Measurements from ENCODE around the gene AKAP17A. TPM values are rescaled to one million over a fixed set of nuclear protein-coding genes. Genes with fewer than 3 reads are reported as not detected.
"Not testable (repeated sequence)": the region's sequence is repeated elsewhere in the genome, so short reads cannot be mapped to it uniquely, and the experiment has no call there.

The AKAP17A gene, protein sequence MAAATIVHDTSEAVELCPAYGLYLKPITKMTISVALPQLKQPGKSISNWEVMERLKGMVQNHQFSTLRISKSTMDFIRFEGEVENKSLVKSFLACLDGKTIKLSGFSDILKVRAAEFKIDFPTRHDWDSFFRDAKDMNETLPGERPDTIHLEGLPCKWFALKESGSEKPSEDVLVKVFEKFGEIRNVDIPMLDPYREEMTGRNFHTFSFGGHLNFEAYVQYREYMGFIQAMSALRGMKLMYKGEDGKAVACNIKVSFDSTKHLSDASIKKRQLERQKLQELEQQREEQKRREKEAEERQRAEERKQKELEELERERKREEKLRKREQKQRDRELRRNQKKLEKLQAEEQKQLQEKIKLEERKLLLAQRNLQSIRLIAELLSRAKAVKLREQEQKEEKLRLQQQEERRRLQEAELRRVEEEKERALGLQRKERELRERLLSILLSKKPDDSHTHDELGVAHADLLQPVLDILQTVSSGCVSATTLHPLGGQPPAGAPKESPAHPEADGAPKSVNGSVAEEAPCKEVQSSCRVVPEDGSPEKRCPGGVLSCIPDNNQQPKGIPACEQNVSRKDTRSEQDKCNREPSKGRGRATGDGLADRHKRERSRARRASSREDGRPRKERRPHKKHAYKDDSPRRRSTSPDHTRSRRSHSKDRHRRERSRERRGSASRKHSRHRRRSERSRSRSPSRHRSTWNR
- 13.8 TPM for total RNA-seq
- long read RNA-seq, transcript AKAP17A-201 (5 exons, 3,204 nt): major isoform, 42 of 57 reads
- long read RNA-seq, transcript AKAP17A-202 (4 exons, 2,187 nt): minor isoform, 7 of 57 reads
- long read RNA-seq, partial matches to known transcripts: 3 of 57 reads
- long read RNA-seq, other reads (novel, unspliced or antisense): 4 of 57 reads

DNA sequence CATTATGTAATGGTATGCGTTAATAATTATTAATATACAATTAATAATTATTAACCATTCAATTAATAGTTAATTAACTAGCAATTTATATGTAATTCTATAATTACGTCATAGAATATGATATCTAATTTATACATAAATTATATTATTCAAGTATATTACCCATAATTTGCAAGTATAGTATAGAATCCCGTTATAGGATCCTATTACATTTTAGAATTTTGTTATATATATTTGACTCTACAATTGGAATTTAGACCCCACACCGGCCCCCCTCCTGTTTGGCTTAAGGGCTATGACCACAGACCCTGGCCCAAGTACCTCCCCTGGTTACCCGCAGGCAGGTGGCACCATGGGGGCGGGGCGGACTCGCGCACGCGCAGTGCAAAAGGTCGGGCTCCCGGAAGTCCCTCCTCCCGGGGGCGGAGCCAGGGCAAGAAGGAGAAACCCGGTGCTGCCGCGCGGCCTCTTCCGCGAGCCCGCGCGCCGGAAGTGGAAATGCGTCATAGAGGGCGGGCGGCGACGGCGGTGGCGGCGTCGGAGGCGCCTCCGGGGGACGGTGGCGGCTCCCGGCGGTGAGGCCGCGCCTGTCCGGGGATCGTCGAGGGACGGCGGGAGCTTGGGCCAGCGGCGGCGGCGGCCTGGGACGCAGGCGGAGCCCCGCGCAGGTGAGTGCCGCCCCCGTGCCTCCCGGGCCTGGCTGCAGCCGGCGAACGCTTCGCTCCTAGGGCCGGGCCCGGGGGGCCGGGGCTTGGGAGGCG lies at the start of gene AKAP17A:
TSS of gene AKAP17A (plus strand) at position 503 of the 761 bp plus-strand sequence. CDS start 1,859 bp downstream, outside the sequence.
- DNase-seq (ENCODE audit: missing footprints) (peak; percentile 96), ATAC-seq (peak; percentile 96)
- intact Hi-C loops (cut with DNase I): loop anchor here (2.0 to 5.0 kb wide), 2 partner anchors 139 to 198 kb away; partner anchors contain the start of genes ASMTL and SLC25A6

DNA sequence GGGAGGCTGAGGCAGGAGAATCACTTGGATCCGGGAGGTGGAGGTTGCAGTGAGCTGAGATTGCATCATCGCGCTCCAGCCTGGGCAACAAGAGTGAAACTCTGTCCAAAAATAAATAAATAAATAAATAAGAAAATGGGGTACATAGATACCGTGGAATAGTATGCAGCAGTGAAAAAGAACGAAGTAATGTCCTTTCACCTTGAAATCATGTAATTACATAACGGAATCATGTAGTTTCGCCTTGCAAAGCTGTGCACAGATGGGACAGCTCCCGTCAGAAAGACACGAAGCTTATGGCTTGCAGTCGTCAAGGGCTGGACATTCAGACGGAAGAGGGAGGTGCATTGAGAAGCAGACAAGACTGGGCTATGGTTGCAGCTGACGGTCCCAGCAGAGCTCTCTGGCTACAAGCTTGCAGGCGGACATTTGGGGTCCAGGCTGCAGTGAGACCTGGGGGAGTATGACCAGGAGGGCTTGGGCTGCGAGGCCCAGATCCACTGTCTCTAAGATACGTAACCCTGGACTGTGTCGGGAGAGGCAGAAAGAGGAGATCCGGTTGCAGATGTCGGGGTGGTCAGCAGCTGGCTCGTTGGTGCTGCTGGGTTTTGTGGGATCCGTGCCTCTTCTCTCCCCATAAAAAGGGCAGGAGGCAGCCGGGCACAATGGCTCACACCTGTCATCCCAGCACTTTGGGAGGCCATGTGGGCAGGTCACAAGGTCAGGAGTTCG lies 48.2 kb upstream of the AKAP17A start:
- ATAC-seq: no peak
- no peak for DNase-seq (ENCODE audit: missing footprints)
- intact Hi-C loops (cut with DNase I): no loop called here

DNA sequence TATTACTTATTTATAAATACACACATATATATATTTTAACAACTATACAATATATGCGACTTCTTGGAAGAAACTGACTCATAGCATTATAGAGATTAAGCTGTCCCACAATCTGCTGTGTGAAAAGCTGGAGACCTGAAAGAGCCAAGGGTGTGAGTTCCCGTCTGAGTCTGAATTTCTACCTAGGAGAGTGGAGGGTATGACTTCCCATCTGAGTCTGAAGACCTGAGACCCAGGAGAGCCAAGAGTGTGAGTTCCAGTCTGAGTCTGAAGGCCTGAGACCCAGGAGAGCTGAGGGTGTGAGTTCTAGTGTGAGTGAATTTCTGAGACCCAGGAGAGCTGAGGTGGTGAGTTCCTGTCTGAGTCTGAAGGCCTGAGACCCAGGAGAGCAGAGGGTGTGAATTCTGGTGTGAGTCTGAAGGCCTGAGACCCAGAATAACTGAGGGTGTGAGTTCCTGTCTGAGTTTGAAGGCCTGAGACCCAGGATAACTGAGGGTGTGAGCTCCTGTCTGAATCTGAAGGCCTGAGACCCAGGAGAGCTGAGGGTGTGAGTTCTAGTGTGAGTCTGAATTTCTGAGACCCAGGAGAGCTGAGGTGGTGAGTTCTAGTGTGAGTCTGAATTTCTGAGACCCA lies 45.5 kb upstream of the AKAP17A start:
- intact Hi-C loops (cut with DNase I): no loop called here
- ATAC-seq (no peak), DNase-seq (ENCODE audit: missing footprints) (no peak)

DNA sequence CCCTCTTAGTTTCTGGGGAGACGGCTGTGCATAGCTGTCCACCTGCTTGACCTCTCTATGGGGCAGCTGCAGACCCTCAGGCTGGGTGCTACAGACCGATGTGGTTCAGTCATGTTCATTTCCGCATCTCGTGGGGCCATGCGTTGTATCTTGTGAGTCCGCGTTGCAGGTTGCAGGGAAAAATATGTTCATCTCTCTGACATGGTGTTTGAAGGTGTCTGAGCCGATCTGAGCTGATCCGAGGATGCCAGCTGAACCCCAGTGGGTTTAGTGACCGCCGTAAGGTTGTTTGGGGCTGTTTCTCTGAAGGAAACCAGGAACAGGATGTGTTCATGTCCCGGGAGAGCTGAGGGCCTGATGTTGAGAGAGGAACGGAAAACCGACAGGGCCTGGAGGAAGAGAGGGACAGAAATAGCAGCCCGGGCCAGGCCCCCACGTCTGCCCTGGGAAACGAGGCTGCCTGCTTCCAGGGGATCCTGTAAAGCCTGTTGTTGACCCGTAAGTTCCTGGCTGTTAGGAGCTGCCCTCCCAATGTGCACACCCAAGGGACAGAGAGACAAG lies 44.6 kb upstream of the AKAP17A start:
- no peak for DNase-seq (ENCODE audit: missing footprints)
- intact Hi-C loops (cut with DNase I): no loop called here
- no peak for ATAC-seq

DNA sequence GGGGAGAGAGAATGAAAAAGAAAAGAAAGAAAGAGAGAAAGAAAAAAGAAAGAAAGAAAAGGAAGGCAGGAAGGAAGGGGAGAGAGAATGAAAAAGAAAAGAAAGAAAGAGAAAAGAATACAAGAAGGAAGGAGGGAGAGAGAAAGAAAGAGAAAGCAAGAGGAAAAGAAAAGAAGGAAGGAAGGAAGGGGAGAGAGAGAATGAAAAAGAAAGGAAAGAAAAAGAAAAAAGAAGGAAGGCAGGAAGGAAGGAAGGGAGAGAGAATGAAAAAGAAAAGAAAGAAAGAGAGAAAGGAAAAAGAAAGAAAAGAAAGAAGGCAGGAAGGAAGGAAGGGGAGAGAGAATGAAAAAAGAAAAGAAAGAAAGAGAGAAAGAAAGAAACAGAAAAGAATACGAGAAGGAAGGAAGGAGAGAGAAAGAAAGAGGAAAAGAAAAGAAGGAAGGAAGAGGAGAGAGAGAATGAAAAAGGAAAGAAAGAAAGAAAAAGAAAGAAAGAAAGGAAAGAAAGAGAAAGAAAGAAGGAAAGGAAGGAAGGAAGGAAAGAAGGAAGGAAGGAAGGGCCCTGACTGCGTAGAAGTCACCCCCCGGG lies 39.4 kb upstream of the AKAP17A start:
- intact Hi-C loops (cut with DNase I): no loop called here
- DNase-seq (ENCODE audit: missing footprints) (no peak), ATAC-seq (no peak)

DNA sequence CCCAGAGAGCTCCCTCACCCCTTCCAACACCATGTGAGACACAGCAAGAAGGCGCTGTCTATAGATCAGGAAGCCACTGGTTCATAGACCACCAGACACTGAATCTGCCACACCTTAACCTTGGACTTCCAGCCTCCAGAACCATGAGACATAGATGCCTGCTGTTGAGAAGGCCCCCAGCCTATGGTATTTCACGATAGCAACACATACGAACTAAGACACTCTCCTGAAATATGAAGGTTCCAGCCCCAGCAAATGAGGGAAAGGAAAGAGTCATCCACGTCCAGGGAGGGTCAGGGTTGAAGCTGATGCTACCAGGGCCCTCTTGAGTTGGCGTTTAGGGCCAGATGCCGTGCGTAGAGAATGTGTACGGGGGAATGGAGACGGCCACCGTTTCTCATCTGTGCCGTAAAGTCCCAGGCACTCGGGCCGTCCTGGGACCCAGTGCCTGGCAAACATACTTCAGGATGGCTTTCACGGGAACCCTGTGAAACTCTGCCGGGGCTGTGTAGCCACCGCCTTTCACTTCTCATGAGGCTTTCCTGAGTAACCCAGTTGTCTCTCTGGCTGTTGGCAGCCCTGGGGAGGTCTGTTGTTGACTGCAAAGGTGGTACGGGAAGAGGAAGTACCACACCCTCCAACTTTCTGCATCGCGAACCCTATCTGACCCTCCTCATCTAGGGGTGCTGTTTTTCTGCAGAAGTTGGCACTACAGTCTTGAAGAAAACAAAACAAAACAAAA lies 36.8 kb upstream of the AKAP17A start:
- DNase-seq (ENCODE audit: missing footprints) (no peak), ATAC-seq (no peak)
- intact Hi-C loops (cut with DNase I): no loop called here

DNA sequence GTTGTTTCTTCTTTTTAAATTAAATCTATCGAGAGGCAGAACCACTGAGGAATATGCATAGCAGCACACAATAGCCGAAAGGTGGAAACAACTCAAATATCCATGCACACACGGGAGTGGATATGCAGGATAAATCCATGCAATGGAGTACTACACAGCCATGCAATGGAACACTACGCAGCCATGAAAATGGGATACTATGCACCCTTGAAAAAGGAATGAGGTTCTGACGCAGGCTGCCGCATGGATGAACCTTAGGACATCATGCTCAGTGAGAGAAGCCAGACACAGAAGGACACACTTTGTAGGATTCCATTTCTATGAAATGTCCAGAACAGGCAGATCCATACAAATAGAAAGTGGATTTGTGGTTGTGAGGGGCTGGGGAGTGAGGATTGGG lies 36.0 kb upstream of the AKAP17A start:
- ATAC-seq (no peak), DNase-seq (ENCODE audit: missing footprints) (no peak)
- intact Hi-C loops (cut with DNase I): no loop called here

DNA sequence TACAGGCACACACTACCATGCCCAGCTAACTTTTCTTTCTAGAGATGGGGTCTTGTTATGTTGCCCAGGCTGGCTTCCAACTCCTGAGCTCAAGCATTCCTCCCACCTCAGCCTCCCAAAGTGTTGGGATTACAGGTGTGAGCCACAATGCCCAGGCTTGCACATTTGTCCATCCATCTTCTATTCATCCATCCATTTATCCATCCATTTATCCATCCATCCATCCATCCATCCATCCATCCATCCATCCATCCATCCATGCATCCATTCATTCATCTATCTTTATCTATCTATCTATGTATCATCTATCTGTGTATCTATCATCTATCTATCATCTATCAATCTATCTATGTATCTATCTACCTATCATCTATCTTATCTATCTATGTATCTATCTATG lies 34.0 kb upstream of the AKAP17A start:
- DNase-seq (ENCODE audit: missing footprints); intact Hi-C loops (cut with DNase I); ATAC-seq: not testable (repeated sequence)

DNA sequence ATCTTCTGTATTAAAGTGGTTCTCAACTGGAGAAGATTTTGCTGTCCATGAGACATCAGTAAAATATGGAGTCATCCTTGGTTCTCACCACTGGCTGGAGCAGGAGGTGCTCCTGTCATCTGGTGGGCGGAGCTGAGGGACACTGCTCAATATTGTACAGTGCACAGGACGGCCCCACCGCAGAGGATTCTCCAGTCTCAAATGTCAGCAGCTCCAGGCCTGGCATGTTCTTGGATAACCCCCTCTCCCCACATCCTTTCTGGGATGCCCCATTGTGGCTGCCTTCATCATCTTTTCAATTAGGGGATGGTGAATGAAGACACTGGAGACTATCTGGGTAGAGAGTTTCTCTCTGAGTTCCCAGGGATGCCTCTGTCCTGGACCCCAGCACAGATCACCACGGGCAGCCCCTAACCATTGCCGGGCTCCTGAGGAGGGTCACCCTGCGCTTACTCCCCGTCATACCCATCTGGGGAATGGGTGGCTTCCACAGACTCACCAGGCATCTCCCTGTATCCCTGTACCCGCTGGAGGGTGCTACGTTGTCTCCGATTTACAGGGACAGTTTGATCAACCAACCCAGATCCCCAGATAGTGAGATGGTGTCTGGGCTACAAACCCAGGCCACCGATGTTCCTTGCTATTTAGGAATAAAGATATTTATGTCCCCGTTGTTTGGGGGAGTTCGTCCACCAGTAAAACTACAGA lies 32.5 kb upstream of the AKAP17A start:
- no peak for DNase-seq (ENCODE audit: missing footprints)
- no peak for ATAC-seq
- intact Hi-C loops (cut with DNase I): no loop called here

DNA sequence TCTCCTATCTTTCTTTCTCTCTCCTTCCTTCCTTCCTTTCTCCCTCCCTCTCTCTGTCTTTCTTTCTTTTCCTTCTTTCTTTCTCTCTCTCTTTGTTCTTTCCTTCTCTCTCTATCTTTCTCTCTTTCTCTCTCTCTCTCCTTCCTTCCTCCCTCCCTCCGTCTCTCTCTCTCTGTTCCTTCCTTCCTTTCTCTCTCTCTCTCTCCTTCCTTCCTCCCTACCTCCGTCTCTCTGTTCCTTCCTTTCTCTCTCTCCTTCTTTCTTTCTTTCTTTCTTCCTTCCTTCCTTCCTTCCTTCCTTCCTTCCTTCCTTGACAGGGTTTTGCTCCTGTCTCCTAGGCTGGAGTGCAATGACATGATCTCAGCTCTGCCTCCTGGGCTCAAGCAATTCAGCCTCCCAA lies 30.2 kb upstream of the AKAP17A start:
- no peak for ATAC-seq
- DNase-seq (ENCODE audit: missing footprints): no peak
- intact Hi-C loops (cut with DNase I): no loop called here

DNA sequence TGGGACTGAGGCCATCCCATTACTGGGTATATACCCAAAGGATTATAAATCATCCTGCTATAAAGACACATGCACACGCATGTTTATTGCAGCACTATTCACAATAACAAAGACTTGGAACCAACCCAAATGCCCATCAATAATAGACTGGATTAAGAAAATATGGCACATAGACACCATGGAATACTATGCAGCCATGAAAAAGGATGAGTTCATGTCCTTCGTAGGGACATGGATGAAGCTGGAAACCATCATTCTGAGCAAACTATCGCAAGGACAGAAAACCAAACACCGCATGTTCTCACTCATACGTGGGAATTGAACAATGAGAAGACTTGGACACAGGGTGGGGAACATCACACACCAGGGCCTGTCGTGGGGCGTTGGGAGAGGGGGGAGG lies 27.3 kb upstream of the AKAP17A start:
- DNase-seq (ENCODE audit: missing footprints); intact Hi-C loops (cut with DNase I); ATAC-seq: not testable (repeated sequence)

DNA sequence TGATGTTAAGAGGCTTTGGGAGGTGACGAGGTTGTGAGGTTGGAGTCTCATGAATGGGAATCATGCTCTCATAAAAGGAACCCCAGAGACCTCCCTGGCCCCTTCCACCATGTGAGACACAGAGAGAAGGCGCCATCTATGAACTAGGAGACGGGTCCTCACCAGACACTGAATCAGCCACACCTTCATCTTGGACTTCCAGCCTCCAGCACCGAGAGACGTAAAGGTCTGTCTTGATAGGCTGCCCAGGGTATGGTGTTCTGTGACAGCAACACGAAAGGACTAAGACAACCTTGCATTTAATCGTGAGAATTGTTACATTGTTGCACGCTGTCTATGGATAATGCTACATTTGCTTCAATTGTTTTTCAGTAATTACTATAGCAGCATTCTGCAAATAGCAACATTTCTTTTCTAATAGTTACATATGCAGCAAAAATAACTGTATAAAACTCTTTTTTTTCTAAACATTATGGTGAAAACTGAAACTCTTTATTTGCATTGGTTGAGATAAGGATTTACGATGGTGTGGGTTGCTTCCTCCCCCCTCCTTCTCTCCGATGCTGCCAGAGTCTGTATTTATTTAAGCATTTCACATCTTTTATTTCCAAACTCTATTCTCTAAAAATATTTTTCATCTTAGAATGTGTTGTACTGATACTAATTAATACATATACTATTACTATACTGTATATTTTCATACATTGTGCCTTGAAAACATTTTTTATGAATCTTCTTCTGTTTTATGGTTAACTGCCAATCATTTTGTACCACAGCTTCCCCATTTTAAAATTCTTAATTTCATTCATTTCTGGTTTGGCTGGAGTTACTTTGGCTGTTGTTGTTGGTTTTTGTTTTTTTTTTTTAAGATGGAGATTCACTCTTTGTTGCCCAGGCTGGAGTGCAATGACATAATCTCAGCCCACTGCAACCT lies 26.4 kb upstream of the AKAP17A start:
- intact Hi-C loops (cut with DNase I): no loop called here
- DNase-seq (ENCODE audit: missing footprints) (no peak), ATAC-seq (no peak)

DNA sequence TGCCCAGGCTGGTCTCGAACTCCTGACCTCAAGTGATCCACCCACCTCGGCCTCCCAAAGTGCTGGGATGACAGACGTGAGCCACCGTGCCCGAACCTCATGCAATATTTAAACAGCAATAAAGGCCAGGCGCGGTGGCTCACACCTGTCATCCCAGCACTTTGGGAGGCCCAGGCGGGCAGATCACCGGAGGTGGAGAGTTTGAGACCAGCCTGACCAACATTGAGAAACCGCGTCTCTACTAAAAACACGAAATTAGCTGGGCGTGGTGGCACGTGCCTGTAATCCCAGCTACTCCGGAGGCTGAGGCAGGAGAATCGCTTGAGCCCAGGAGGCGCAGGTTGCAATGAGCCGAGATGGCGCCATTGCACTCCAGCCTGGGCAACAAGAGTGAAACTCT lies 17.2 kb upstream of the AKAP17A start:
- ATAC-seq; DNase-seq (ENCODE audit: missing footprints); intact Hi-C loops (cut with DNase I): not testable (repeated sequence)

DNA sequence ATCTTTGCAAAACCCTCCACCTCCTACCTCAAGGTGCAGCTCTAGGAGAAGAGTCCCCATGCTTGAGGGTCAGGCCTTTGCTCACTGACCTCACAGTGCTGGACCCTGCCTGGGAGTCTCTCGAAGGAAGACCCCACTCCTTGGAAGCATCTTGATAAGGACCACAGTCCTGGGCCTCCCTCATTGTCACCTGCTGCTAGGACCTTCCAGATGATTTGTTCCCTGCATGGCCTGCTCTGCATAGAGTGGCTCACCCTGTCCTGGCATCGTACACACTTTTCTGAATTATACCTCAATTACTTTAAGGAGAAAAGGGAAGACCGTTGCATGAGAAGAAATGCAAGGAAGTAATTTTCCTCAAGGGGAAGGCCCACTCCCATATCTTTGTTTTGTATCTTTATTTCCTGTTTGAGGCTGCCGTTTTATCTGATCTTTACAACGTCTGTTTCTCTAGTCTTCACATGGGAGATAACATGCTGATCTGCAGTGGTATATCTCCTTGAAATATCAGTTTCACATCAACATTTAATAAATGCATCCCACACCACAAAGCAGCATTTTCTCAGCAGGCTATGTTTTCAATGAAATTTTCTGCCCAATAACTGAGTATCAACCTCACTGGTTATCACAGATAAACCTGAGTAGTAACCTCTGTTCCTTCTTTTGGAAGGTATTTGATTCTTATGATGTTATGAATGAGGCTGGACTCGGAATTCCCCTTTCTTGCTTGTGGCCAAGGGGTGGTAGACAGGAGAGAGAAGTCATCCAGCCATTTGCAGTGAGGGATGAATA lies 15.0 kb upstream of the AKAP17A start:
- DNase-seq (ENCODE audit: missing footprints): no peak
- no peak for ATAC-seq
- intact Hi-C loops (cut with DNase I): no loop called here

Measured in Right ventricle myocardium inferior (tissue), 1 donor.